GM21576 (cell line): Measurements from ENCODE around the gene DMBT1.
A peak's percentile ranks its signal among the peaks of the same experiment; 100 is the strongest.

Source experiments
- ATAC-seq: cut with Tn5 transposase; IDR thresholded peaks from one replicate; pipeline ENCODE4 v1.9.1; 2021; ENCODE audit warnings: mild to moderate bottlenecking, moderate library complexity; ENCODE audit not compliant: unreplicated experiment

The DMBT1 gene

GRCh38 chr10:122643931-122644534, 83.5 kb downstream of the DMBT1 start:
- ATAC-seq: no peak

- ATAC-seq: no peak
Observed at GRCh38 chr10:122646511-122647382, 86.2 kb downstream of the DMBT1 start.

- no peak for ATAC-seq
Observed at GRCh38 chr10:122647383-122647968, 86.9 kb downstream of the DMBT1 start.

GRCh38 chr10:122648599-122649428, 88.3 kb downstream of the DMBT1 start:
- ATAC-seq: peak; percentile 62

- no peak for ATAC-seq
Observed at GRCh38 chr10:122649903-122650302, 89.3 kb downstream of the DMBT1 start.

- ATAC-seq: no peak
Observed at GRCh38 chr10:122650331-122650730, 89.8 kb downstream of the DMBT1 start.

- ATAC-seq: no peak
Observed at GRCh38 chr10:122655524-122656307, 95.2 kb downstream of the DMBT1 start.

- ATAC-seq: no peak
Observed at GRCh38 chr10:122656308-122656705, 95.8 kb downstream of the DMBT1 start.

- ATAC-seq: no peak
Observed at GRCh38 chr10:122656741-122657140, 96.2 kb downstream of the DMBT1 start.

- ATAC-seq: no peak
Observed at GRCh38 chr10:122657255-122657654, 96.7 kb downstream of the DMBT1 start.

GRCh38 chr10:122657729-122658128, 97.2 kb downstream of the DMBT1 start:
- no peak for ATAC-seq

GRCh38 chr10:122658356-122659049, 97.9 kb downstream of the DMBT1 start:
- no peak for ATAC-seq

GRCh38 chr10:122659126-122659525, 98.6 kb downstream of the DMBT1 start:
- no peak for ATAC-seq

- no peak for ATAC-seq
Observed at GRCh38 chr10:122659651-122660050, 99.1 kb downstream of the DMBT1 start.

- ATAC-seq: no peak
Observed at GRCh38 chr10:122660696-122661095, 100.1 kb downstream of the DMBT1 start.

- no peak for ATAC-seq
Observed at GRCh38 chr10:122662231-122662630, 101.7 kb downstream of the DMBT1 start.

GRCh38 chr10:122663516-122664130, 103.1 kb downstream of the DMBT1 start:
- ATAC-seq: no peak

GRCh38 chr10:122664501-122664900, 103.9 kb downstream of the DMBT1 start:
- no peak for ATAC-seq

- ATAC-seq: no peak
Observed at GRCh38 chr10:122665329-122665860, 104.8 kb downstream of the DMBT1 start.
